A673 (cell line): ENCODE measurements around the gene CENPU. TPM values are rescaled to one million over a fixed set of nuclear protein-coding genes. Genes with fewer than 3 reads are reported as not detected.

ENCODE experiments used
- BruUV-seq: library from RNA; stranded (reverse); fragments of 400-500 nt; replicated peaks from 2 replicates; lab custom pipeline; 2021; lab: Mats Ljungman, UMichigan
- CTCF ChIA-PET: fragments of 300-600 bp; sonication (Branson Sonifier 250); formaldehyde crosslinking; loops from one replicate; lab custom pipeline; 2022; ENCODE audit warnings: antibody characterized with exemption; lab: Charles Lee
- POLR2A ChIA-PET: fragments of 300-600 bp; sonication (Branson Sonifier 250); formaldehyde crosslinking; loops from one replicate; lab custom pipeline; 2022; ENCODE audit warnings: antibody characterized with exemption; ENCODE audit not compliant: low non-redundant PET; lab: Charles Lee
- DNase-seq: peaks from one replicate; pipeline ENCODE4 v3.0.0-alpha.2; 2015; ENCODE audit warnings: low spot score
- H3K27ac ChIP-seq: fragments of 200-600 bp; sonication (generic); 2 replicates; pipeline ENCODE4 v1.5.1; 2016; ENCODE audit warnings: mixed run types, low read depth, mild to moderate bottlenecking, mixed read lengths, antibody characterized with exemption, low read length; ENCODE audit not compliant: poor library complexity, severe bottlenecking
- H3K27me3 ChIP-seq: fragments of 200-600 bp; sonication (generic); replicated peaks from 2 replicates; pipeline ENCODE4 v1.6.1; 2017; ENCODE audit warnings: mixed run types, low read depth, mild to moderate bottlenecking, mixed read lengths, antibody characterized with exemption, low read length; ENCODE audit not compliant: insufficient read depth, poor library complexity
- H3K36me3 ChIP-seq: fragments of 200-600 bp; sonication (generic); 2 replicates; pipeline ENCODE4 v1.6.1; 2016; ENCODE audit warnings: mixed run types, mild to moderate bottlenecking, mixed read lengths, antibody characterized with exemption, low read length; ENCODE audit not compliant: insufficient read depth, poor library complexity, severe bottlenecking
- H3K4me1 ChIP-seq: fragments of 200-600 bp; sonication (generic); 2 replicates; pipeline ENCODE4 v1.6.1; 2017; ENCODE audit warnings: mixed run types, mild to moderate bottlenecking, mixed read lengths, antibody characterized with exemption, low read length; ENCODE audit not compliant: insufficient read depth, poor library complexity, severe bottlenecking
- H3K4me3 ChIP-seq: fragments of 200-600 bp; sonication (generic); 2 replicates; pipeline ENCODE4 v1.5.1; 2016; ENCODE audit warnings: low read depth, mixed run types, mild to moderate bottlenecking, mixed read lengths, low read length; ENCODE audit not compliant: poor library complexity, severe bottlenecking
- H3K9me3 ChIP-seq: fragments of 200-600 bp; sonication (generic); 2 replicates; pipeline ENCODE4 v1.6.1; 2016; ENCODE audit warnings: mixed run types, low read depth, mild to moderate bottlenecking, mixed read lengths, antibody characterized with exemption, low read length; ENCODE audit not compliant: poor library complexity, severe bottlenecking
- EZH2 ChIP-seq: fragments of 200-600 bp; sonication (generic); IDR thresholded peaks from 2 replicates; pipeline ENCODE4 v1.6.1; 2017; ENCODE audit warnings: borderline replicate concordance, low read depth, mild to moderate bottlenecking, mixed read lengths, antibody characterized with exemption, low read length; ENCODE audit not compliant: poor library complexity, severe bottlenecking
- intact Hi-C: fragments of 100-400 bp; cut with micrococcal nuclease; formaldehyde crosslinking; loops from one replicate; pipeline ENCODE4 v1.10.0; 2022; ENCODE audit not compliant: unreplicated experiment
- total RNA-seq: library from RNA; stranded (reverse); gene quantifications from 2 replicates; pipeline ENCODE4 v1.2.3, GENCODE V29; 2021
- TF ChIP-seq, protein P1 (sequence below): fragments of 300-800, 200-600 bp; sonication (generic); conservative IDR thresholded peaks from 2 replicates; pipeline ENCODE4 v1.5.1; 2017; ENCODE audit warnings: low read depth, mild to moderate bottlenecking, antibody characterized with exemption, low read length, moderate library complexity, mixed read lengths

CENPU gene
- total RNA-seq, 1 experiment from 2014 or later: 87.3 TPM

DNA sequence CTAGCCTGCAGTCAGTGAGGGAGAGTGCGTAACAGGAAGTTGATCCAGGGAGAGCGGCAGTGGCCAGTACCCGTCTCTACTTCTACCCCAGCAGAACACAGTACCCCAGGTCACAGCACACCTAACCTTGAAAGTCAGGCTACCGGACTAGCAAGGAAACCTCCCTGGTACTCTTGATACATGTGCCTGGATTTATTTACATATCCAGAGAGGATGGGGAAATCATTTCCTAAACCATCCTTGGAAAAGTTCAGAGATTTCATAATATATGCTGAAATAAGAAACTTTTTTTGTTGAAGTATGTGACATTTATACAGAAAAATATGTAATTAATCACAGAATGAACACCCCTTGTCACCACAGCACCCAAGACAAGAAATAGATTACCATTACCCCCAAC lies 59.9 kb downstream of the CENPU start:
- H3K4me3 ChIP-seq: no peak overlapping the region
- H3K27me3 ChIP-seq: no peaks in the 10 kb centered on the region
- no peak for DNase-seq
- H3K4me1 ChIP-seq: no peaks in the 10 kb centered on the region
- intact Hi-C loops: no loop called here
- BruUV-seq: no TSS peak
- POLR2A ChIA-PET: interaction anchor here (0.6 kb wide), 1 partner anchor 24 kb away, joined by 5 read pairs; the partner anchor contains the start of genes CASP3 and PRIMPOL
- no peak overlapping the region for H3K27ac ChIP-seq
- TF ChIP-seq, protein P1, sequence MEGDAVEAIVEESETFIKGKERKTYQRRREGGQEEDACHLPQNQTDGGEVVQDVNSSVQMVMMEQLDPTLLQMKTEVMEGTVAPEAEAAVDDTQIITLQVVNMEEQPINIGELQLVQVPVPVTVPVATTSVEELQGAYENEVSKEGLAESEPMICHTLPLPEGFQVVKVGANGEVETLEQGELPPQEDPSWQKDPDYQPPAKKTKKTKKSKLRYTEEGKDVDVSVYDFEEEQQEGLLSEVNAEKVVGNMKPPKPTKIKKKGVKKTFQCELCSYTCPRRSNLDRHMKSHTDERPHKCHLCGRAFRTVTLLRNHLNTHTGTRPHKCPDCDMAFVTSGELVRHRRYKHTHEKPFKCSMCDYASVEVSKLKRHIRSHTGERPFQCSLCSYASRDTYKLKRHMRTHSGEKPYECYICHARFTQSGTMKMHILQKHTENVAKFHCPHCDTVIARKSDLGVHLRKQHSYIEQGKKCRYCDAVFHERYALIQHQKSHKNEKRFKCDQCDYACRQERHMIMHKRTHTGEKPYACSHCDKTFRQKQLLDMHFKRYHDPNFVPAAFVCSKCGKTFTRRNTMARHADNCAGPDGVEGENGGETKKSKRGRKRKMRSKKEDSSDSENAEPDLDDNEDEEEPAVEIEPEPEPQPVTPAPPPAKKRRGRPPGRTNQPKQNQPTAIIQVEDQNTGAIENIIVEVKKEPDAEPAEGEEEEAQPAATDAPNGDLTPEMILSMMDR: no peak
- TF ChIP-seq EZH2: no peak
- no peaks in the 10 kb centered on the region for H3K9me3 ChIP-seq
- H3K36me3 ChIP-seq: peaks cover 11% of the 10 kb centered on the region
- CTCF ChIA-PET: no interaction called here

DNA sequence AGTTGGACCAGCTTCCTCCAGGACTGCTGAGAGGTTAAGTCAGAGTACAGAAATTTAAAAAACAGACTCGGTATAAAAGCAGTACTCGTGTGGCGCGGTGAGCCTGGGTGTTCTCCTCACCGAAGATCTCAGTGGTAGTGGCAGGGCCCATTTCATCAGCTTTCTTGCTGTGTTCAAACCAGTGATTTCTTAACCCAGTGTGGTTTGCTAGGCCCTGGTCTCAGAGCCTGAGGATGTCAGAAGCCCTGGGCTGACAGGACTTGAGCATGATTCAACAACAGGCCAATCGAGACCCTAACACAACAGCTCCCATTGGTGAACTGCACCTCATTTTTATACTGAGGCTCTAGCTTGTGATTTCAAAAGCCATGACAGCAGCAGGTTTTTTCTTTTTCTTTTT lies 61.2 kb downstream of the CENPU start:
- no peak overlapping the region for H3K4me3 ChIP-seq
- no TSS peak for BruUV-seq
- peaks cover 18% of the 10 kb centered on the region for H3K36me3 ChIP-seq
- no peak overlapping the region for H3K27ac ChIP-seq
- no peaks in the 10 kb centered on the region for H3K27me3 ChIP-seq
- POLR2A ChIA-PET: no interaction called here
- H3K4me1 ChIP-seq: no peaks in the 10 kb centered on the region
- CTCF ChIA-PET: no interaction called here
- no peak for DNase-seq
- H3K9me3 ChIP-seq: no peaks in the 10 kb centered on the region
- no peak for TF ChIP-seq EZH2
- TF ChIP-seq, protein P1: no peak
- intact Hi-C loops: no loop called here

DNA sequence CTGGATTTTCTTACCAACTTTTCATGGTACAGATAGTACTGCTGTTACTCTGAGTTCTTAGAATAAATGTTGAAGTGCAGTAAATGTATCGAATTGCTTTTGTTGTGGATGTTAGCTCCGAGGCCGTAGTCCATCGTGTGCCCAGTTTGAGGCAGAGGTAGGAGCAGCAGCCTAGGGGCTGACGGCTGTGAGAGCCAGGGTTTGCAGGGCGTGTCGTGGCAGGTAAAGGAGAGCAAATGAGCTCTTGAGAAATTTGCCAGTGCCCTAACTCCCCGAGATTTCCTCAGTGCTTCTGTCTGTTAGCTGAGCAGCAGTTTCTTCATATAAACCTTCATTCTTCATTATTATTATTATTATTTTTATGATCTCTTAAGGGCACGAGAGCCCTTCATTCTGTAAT lies 62.8 kb downstream of the CENPU start:
- Histone ChIP-seq H3K27ac (no peak overlapping the region), H3K36me3 (peaks cover 20% of the 10 kb centered on the region), H3K4me3 (no peak overlapping the region), H3K4me1 (no peaks in the 10 kb centered on the region), H3K9me3 (no peaks in the 10 kb centered on the region), H3K27me3 (no peaks in the 10 kb centered on the region)
- no peak for DNase-seq
- intact Hi-C loops: no loop called here
- CTCF ChIA-PET: no interaction called here
- POLR2A ChIA-PET: no interaction called here
- TF ChIP-seq EZH2: no peak
- TF ChIP-seq, protein P1: no peak
- BruUV-seq: no TSS peak
